Gastrocnemius medialis (tissue), 4 donors: ENCODE data around the gene SCGB2B2. TPM values are rescaled to one million over a fixed set of nuclear protein-coding genes. Genes with fewer than 3 reads are reported as not detected.
A peak's percentile ranks its signal among the peaks of the same experiment; 100 is the strongest.

Experiments used
- ATAC-seq, 2 donors: fragments of 150-250 bp; one replicate each; pipeline ENCODE4 v1.9.1; 2016
- DNase-seq, 2 donors: peaks; one replicate each; pipeline ENCODE4 v3.0.0-alpha.2; 2019
- H3K27ac ChIP-seq, 4 donors: fragments of 200-600 bp; sonication (generic); 1 replicate in 1 of 4; 2 replicates in 3 of 4; pipeline ENCODE4 v1.5.1; 2016 to 2018; ENCODE audit warnings: mild to moderate bottlenecking in 2 of 4, moderate library complexity in 1 of 4
- H3K27me3 ChIP-seq, 3 donors: fragments of 200-600 bp; sonication (generic) in 2 of 3; 1 replicate in 1 of 3; 2 replicates in 2 of 3; pipeline versions ENCODE4 v1.5.1 to v1.6.0; 2016 to 2019; ENCODE audit warnings: mild to moderate bottlenecking in 1 of 3, moderate library complexity in 1 of 3
- H3K36me3 ChIP-seq, 2 donors: fragments of 200-600 bp; sonication (generic) in 1 of 2; one replicate each; pipeline ENCODE4 v1.5.1; 2017 to 2018
- H3K4me1 ChIP-seq, 2 donors: fragments of 200-600 bp; sonication (generic) in 1 of 2; one replicate each; pipeline ENCODE4 v1.5.1; 2016 to 2017; ENCODE audit warnings: mild to moderate bottlenecking in 2 of 2
- H3K4me3 ChIP-seq, 4 donors: fragments of 200-600 bp; sonication (generic) in 3 of 4; 1 replicate in 1 of 4; 2 replicates in 3 of 4; pipeline ENCODE4 v1.5.1; 2016 to 2019; ENCODE audit warnings: mild to moderate bottlenecking in 2 of 4
- H3K9me3 ChIP-seq, 3 donors: fragments of 200-600 bp; sonication (generic) in 2 of 3; 1 replicate in 1 of 3; 2 replicates in 2 of 3; pipeline ENCODE4 v1.5.1; 2016 to 2019
- POLR2A ChIP-seq, 2 donors: fragments of 450-650 bp; IDR thresholded peaks; one replicate each; pipeline ENCODE4 v1.6.1; 2017; ENCODE audit warnings: antibody characterized with exemption in 2 of 2, mild to moderate bottlenecking in 2 of 2, moderate library complexity in 2 of 2
- in situ Hi-C, 4 donors: fragments of 200-750 bp; cut with MboI; loops; one replicate each; pipeline versions ENCODE4 v1.15.0 to v1.8.0; 2017; ENCODE audit warnings: low sequenced_read_pairs in 4 of 4
- intact Hi-C: fragments of 100-400 bp; cut with DNase I; formaldehyde crosslinking; loops from one replicate; pipeline ENCODE4 v1.15.1; 2023; ENCODE audit warnings: low total_unique reads
- total RNA-seq, 4 donors: library from RNA; depleted of rRNA; stranded (reverse); fragments of >200 nt; gene quantifications; one replicate each; pipeline versions ENCODE4 v1.1.0 to v1.2.3, GENCODE V29; 2016
- TF ChIP-seq, protein P1 (sequence below), 5 experiments: fragments of 450-650 bp in 3 of 5; fragments of 200-600 bp in 2 of 5; sonication (generic) in 2 of 5; IDR thresholded peaks in 4 of 5; conservative IDR thresholded peaks in 1 of 5; 1 replicate in 4 of 5; 2 replicates in 1 of 5; pipeline ENCODE4 v1.5.1; 2016 to 2019; ENCODE audit warnings: antibody characterized with exemption in 5 of 5, mild to moderate bottlenecking in 3 of 5, moderate library complexity in 3 of 5

SCGB2B2 gene
- total RNA-seq, 4 donors from 2014 or later: 0.20 to 1.1 (median 0.20) TPM; not detected in 1

DNA sequence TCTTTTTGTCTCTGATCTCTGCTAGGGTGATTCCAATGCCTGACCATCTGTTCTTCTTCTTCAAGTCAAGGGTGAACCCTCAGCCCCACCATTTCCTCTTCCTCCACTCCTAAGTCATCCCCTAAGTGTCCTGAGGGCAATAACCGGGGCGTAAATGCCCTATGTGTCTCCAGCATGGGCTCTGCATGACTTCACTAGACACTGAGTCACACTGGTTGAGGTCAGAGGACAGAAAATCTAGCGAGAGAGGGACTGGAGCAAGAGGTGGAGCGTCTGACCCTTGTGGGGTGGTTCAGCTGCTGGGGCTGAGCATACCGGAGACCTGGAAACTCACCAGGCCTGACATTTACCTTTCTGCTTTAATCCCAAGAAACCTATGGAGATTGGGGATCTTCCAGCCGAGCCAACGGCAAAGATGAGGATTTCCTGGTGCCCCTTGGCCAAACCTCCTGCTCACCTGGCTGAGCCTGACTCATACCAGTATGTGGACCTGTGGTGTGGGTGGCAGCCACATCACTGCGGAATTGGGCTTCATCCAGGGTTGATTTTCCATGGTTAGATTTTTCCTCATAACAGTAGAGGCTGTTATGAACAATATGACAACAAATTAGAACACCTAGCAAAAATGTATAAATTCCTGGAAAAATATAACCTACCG lies 26.9 kb downstream of the SCGB2B2 start:
- no peak overlapping the region for H3K27ac ChIP-seq
- no peaks in the 10 kb centered on the region for H3K9me3 ChIP-seq
- no peak for DNase-seq
- no peak for TF ChIP-seq POLR2A (IDR thresholded peaks at IDR 0.05)
- TF ChIP-seq, protein P1, sequence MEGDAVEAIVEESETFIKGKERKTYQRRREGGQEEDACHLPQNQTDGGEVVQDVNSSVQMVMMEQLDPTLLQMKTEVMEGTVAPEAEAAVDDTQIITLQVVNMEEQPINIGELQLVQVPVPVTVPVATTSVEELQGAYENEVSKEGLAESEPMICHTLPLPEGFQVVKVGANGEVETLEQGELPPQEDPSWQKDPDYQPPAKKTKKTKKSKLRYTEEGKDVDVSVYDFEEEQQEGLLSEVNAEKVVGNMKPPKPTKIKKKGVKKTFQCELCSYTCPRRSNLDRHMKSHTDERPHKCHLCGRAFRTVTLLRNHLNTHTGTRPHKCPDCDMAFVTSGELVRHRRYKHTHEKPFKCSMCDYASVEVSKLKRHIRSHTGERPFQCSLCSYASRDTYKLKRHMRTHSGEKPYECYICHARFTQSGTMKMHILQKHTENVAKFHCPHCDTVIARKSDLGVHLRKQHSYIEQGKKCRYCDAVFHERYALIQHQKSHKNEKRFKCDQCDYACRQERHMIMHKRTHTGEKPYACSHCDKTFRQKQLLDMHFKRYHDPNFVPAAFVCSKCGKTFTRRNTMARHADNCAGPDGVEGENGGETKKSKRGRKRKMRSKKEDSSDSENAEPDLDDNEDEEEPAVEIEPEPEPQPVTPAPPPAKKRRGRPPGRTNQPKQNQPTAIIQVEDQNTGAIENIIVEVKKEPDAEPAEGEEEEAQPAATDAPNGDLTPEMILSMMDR (IDR thresholded peaks at IDR 0.05 in 4 of 5, conservative IDR thresholded peaks at IDR 0.05 in 1 of 5): no peak
- H3K4me1 ChIP-seq: peaks cover 4 to 16% of the 10 kb centered on the region in 2 donors
- H3K4me3 ChIP-seq: no peak overlapping the region
- no peaks in the 10 kb centered on the region for H3K27me3 ChIP-seq
- in situ Hi-C loops: loop anchor here in 1 of 4 donors (5.0 kb wide), 1 partner anchor 62 kb away; no protein-coding TSS in a partner anchor
- ATAC-seq: no peak
- intact Hi-C loops: no loop called here
- H3K36me3 ChIP-seq: no peaks in the 10 kb centered on the region

DNA sequence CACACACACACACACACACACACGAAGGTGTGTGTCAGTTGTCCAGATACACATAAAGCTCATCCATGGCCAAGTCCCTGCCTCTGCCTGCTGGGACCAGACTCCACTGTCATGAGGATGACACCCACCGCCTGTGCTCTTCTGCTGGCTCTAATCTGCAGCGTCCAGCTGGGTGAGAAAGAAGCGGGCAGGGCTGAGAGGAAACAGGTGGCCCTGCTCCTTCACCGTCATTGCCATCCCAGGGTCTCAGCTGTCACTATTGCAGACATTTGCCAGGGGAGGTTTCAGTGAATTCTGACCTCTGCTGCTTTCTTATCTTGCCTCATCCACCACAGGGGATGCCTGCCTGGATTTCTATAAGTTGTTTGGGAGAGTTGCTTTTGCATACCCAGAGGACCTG lies 31.4 kb downstream of the SCGB2B2 start:
- TF ChIP-seq, protein P1 (IDR thresholded peaks at IDR 0.05 in 4 of 5, conservative IDR thresholded peaks at IDR 0.05 in 1 of 5): no peak
- TF ChIP-seq POLR2A (IDR thresholded peaks at IDR 0.05): no peak
- intact Hi-C loops (no loop called here), in situ Hi-C loops (no loop called here)
- H3K9me3 ChIP-seq: no peaks in the 10 kb centered on the region
- H3K27me3 ChIP-seq: no peaks in the 10 kb centered on the region
- ATAC-seq (peak in 1 of 2 donors; percentile 89), DNase-seq (peak in 1 of 2 donors; percentile 49)
- no peak overlapping the region for H3K4me3 ChIP-seq
- H3K27ac ChIP-seq: peak overlapping the region in 2 of 4 donors; percentile 5 to 61
- peaks cover 9 to 12% of the 10 kb centered on the region in 2 donors for H3K4me1 ChIP-seq
- H3K36me3 ChIP-seq: no peaks in the 10 kb centered on the region

DNA sequence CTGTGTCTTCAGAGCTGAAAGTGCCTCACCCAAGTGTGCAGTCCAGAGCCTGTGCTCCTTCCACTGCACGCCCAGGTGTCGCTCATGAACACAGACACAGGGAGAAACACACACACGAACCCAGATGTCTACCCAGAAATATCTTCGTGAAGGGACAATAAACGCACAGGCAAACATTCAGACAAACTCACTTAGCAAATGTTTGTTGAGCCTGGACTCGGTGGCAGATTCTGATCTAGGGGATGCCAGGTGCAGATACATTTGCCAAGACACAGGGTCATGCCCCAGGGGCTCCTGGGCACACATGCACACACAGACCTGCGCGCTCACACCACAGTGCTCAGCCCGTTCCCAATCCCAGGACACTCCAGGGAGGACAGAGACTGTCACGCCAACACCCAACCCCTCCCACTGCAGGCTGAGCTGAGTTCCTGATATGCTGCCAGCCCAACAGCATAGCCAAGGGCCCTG lies 31.9 kb downstream of the SCGB2B2 start:
- Histone ChIP-seq H3K9me3 (no peaks in the 10 kb centered on the region), H3K4me1 (peaks cover 9 to 12% of the 10 kb centered on the region in 2 donors), H3K27me3 (no peaks in the 10 kb centered on the region), H3K36me3 (no peaks in the 10 kb centered on the region), H3K27ac (peak overlapping the region in 2 of 4 donors; percentile 5 to 61), H3K4me3 (no peak overlapping the region)
- no peak for DNase-seq
- intact Hi-C loops (no loop called here), in situ Hi-C loops (loop anchor here in 2 of 4 donors (5.0 kb wide), 1 partner anchor 67 kb away; no protein-coding TSS in a partner anchor)
- ATAC-seq: peak in 1 of 2 donors; percentile 63
- no peak for TF ChIP-seq POLR2A (IDR thresholded peaks at IDR 0.05)
- TF ChIP-seq, protein P1 (IDR thresholded peaks at IDR 0.05 in 4 of 5, conservative IDR thresholded peaks at IDR 0.05 in 1 of 5): no peak

DNA sequence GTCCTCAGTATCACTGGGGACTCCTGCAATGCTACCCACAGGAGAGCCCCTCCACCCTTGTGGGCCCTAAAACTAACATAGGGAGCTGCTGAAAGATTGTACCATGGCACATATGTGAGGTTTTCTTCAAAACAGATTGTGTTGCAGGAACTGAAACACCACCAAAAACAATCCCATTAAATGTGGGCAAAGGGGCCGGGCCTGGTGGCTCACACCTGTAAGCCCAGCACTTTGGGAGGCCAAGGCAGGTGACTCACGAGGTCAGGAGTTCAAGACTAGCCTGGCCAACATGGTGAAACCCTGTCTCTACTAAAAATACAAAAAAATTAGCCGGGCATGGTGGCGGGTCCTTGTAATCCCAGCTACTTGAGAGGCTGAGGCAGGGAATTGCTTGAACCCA lies 34.7 kb downstream of the SCGB2B2 start:
- no peak for ATAC-seq
- Histone ChIP-seq H3K4me3 (no peak overlapping the region), H3K4me1 (peaks cover 9 to 12% of the 10 kb centered on the region in 2 donors), H3K36me3 (no peaks in the 10 kb centered on the region), H3K27ac (no peak overlapping the region), H3K9me3 (no peaks in the 10 kb centered on the region), H3K27me3 (no peaks in the 10 kb centered on the region)
- no peak for TF ChIP-seq POLR2A (IDR thresholded peaks at IDR 0.05)
- TF ChIP-seq, protein P1 (IDR thresholded peaks at IDR 0.05 in 4 of 5, conservative IDR thresholded peaks at IDR 0.05 in 1 of 5): no peak
- DNase-seq: no peak
- in situ Hi-C loops: loop anchor here in 2 of 4 donors (5.0 kb wide), 1 partner anchor 70 kb away; no protein-coding TSS in a partner anchor
- intact Hi-C loops: no loop called here
